Stimulated activated CD4-positive, alpha-beta T cell treated with anti-CD3 and anti-CD28 coated beads, Interleukin-12 subunit alpha, Interleukin-12 subunit beta, amount 100 ng/mL, for 24 hours (primary cell): ENCODE measurements around the gene KCNH4.
"Not testable (repeated sequence)": the region's sequence is repeated elsewhere in the genome, so short reads cannot be mapped to it uniquely, and the experiment has no call there.

Source experiments
- DNase-seq, 2 experiments: peaks; one replicate each; pipeline ENCODE4 v3.0.0-alpha.2; 2020; ENCODE audit warnings: low read depth in 2 of 2

The KCNH4 gene

GRCh38 chr17:42193969-42194899 is 13.3 kb upstream of the KCNH4 start, which contains the start of gene GHDC:
TSS of gene GHDC (minus strand) at chr17:42194494. CDS start at chr17:42193581, 913 bp downstream.
- DNase-seq, result peak; percentile 66 to 72

- no peak for DNase-seq
Observed at GRCh38 chr17:42193216-42193968, 12.4 kb upstream of the KCNH4 start.

- DNase-seq, result no peak
Observed at GRCh38 chr17:42192189-42193126, 11.5 kb upstream of the KCNH4 start.

GRCh38 chr17:42191275-42191608 is 10.3 kb upstream of the KCNH4 start:
- no peak for DNase-seq

- DNase-seq, result no peak
Observed at GRCh38 chr17:42190491-42191274, 9.7 kb upstream of the KCNH4 start.

GRCh38 chr17:42189651-42189965 is 8.7 kb upstream of the KCNH4 start:
- DNase-seq, result no peak

- DNase-seq, result no peak
Observed at GRCh38 chr17:42188749-42189650, 8.1 kb upstream of the KCNH4 start.

- no peak for DNase-seq
Observed at GRCh38 chr17:42187833-42188232, 6.9 kb upstream of the KCNH4 start.

- not testable (repeated sequence) for DNase-seq
Observed at GRCh38 chr17:42186191-42186590, 5.2 kb upstream of the KCNH4 start.

GRCh38 chr17:42185621-42185930 is 4.6 kb upstream of the KCNH4 start:
- no peak for DNase-seq

GRCh38 chr17:42184713-42185620 is 4.0 kb upstream of the KCNH4 start, which contains the start of gene HCRT:
TSS of gene HCRT (minus strand) at chr17:42185452. CDS start at chr17:42185365, 87 bp downstream.
- DNase-seq, result no peak

- peak; percentile 59 to 70 for DNase-seq
Observed at GRCh38 chr17:42183741-42184711, 3.1 kb upstream of the KCNH4 start.

GRCh38 chr17:42182927-42183734 is 2.2 kb upstream of the KCNH4 start:
- no peak for DNase-seq

GRCh38 chr17:42181851-42182207 is 887 bp upstream of the KCNH4 start:
- no peak for DNase-seq

- no peak for DNase-seq
Observed at GRCh38 chr17:42180411-42180921, 476 bp downstream of the KCNH4 start.

- peak in 1 of 2 experiments; percentile 24 for DNase-seq
Observed at GRCh38 chr17:42179911-42180410, 981 bp downstream of the KCNH4 start.

- DNase-seq, result no peak
Observed at GRCh38 chr17:42179335-42179734, 1.6 kb downstream of the KCNH4 start.
